ACC112 (cell line): ENCODE measurements around the gene JAKMIP1.

Source experiments
- H2AFZ ChIP-seq: fragments of 200-600 bp; sonication (generic); one replicate; pipeline ENCODE4 v1.6.0; 2017; ENCODE audit warnings: antibody characterized with exemption, low read length; ENCODE audit not compliant: unreplicated experiment
- H3K27ac ChIP-seq: fragments of 200-600 bp; sonication (generic); 2 replicates; pipeline ENCODE4 v1.5.1; 2014; ENCODE audit warnings: low read depth, mild to moderate bottlenecking, antibody characterized with exemption, low read length, moderate library complexity
- H3K27me3 ChIP-seq: fragments of 200-600 bp; sonication (generic); 2 replicates; pipeline ENCODE4 v1.6.1; 2014; ENCODE audit warnings: mild to moderate bottlenecking, antibody characterized with exemption, low read length, moderate library complexity, mixed read lengths; ENCODE audit not compliant: insufficient read depth
- H3K36me3 ChIP-seq: fragments of 200-600 bp; sonication (generic); 2 replicates; pipeline ENCODE4 v1.6.1; 2016; ENCODE audit warnings: mild to moderate bottlenecking, antibody characterized with exemption, low read length, moderate library complexity, mixed read lengths; ENCODE audit not compliant: insufficient read depth
- H3K4me1 ChIP-seq: fragments of 200-600 bp; sonication (generic); one replicate; pipeline ENCODE4 v1.6.1; 2016; ENCODE audit warnings: low read length, mixed read lengths; ENCODE audit not compliant: insufficient read depth, unreplicated experiment, control insufficient read depth
- H3K4me3 ChIP-seq: fragments of 200-600 bp; sonication (generic); 2 replicates; pipeline ENCODE4 v1.5.1; 2014; ENCODE audit warnings: mild to moderate bottlenecking, low read depth, low read length
- H3K79me2 ChIP-seq: fragments of 200-600 bp; sonication (generic); one replicate; pipeline ENCODE4 v1.6.0; 2016; ENCODE audit warnings: low read length; ENCODE audit not compliant: control insufficient read depth, unreplicated experiment, insufficient read depth

The JAKMIP1 gene

DNA sequence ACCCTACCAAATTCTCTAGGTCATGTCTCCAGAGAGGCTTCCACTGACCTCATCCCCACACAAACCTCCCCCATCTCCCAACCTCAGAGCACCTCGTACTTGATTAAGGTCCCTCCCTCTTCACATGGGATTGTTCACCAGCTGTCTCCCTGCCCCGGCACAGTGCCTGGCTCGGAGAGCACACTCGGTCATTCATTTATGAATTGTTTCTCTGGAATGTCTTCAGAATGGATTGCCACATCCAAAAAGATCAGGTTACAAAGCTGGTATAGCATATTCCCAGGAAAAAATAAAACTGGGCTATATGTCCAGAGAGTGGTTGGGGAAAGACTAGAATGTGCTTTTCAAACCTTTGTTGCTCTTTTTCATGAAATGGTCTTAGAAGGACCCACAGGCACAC, 21.6 kb downstream of the JAKMIP1 start:
- no peak overlapping the region for H3K4me3 ChIP-seq
- H3K27ac ChIP-seq = no peak overlapping the region

DNA sequence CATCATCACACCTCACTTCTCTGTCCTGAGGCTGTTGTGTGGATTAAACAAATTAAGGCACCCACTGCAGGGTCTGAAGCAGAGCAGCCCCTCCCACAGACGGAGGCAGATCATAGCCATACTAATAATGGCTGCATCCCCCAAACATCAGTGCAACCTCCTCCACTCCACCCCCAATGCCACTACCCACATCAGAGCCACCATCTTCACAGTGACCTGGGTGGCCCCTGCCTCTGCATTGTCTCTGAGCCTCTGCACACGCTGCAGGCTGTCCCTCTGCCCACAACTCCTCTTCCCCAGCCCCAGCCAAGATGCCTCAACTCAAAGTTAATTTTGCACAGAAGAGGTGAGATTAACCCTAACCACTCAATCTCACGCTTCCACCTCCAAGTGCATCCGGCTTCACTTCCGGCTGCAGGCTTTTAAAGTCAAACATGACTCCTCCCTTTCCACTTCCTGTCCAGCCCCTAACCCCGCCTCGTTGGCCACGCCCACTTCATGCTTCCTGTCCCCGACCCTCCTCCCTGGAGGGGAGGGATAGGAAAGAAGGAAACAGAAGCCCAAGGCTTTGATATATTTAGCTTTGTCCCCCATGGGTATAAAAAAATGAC, 22.7 kb downstream of the JAKMIP1 start:
- H3K27ac ChIP-seq = no peak overlapping the region
- no peaks in the 10 kb centered on the region for H3K27me3 ChIP-seq
- H3K36me3 ChIP-seq = no peaks in the 10 kb centered on the region
- H3K4me3 ChIP-seq = no peak overlapping the region
- no peaks in the 10 kb centered on the region for H3K4me1 ChIP-seq
- H2AFZ ChIP-seq = no peak overlapping the region
- no peaks in the 10 kb centered on the region for H3K79me2 ChIP-seq

More for the DNA sequence above, 21.6 kb downstream of the JAKMIP1 start:
- H2AFZ ChIP-seq = no peak overlapping the region
- H3K4me1 ChIP-seq = no peaks in the 10 kb centered on the region
- H3K27me3 ChIP-seq = peaks cover 1% of the 10 kb centered on the region; the same call in 1 of the 2 replicates
- H3K79me2 ChIP-seq = no peaks in the 10 kb centered on the region
- H3K36me3 ChIP-seq = no peaks in the 10 kb centered on the region

DNA sequence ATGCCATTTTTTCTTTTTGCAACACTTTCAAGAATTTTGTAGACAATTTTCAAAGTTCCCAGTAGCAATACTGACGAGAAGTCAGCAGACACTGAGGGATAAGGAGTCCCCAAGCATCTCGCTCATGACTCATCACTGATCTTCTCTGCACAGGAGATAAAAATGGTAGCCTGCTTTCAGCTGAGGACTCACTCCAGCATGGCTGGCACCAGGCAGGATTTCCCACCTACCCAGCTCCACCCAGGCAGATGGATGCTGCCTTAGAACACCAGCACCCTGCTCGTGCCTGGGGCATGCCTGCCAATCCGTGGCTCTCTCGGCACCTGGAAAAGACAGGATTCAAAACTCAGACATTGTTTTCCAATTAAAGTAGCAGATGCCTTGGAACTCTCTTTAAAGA, 24.9 kb downstream of the JAKMIP1 start:
- Histone ChIP-seq H3K4me1 (no peaks in the 10 kb centered on the region), H3K79me2 (no peaks in the 10 kb centered on the region), H3K27me3 (no peaks in the 10 kb centered on the region), H2AFZ (no peak overlapping the region), H3K36me3 (no peaks in the 10 kb centered on the region), H3K27ac (no peak overlapping the region), H3K4me3 (no peak overlapping the region)

DNA sequence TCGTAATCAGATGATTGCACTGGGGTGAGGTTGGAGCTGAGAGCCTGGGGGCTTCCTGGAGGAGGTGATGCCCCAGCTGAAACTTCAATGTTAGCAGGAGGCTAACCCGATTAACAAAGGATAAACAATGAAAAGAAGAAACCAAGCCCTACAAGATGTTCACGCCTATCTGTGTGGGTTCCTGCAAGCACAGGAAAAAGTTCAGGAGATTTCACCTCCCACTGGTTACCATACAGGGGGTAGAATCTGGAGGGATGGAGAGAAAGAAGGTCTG, 27.5 kb downstream of the JAKMIP1 start:
- no peaks in the 10 kb centered on the region for H3K27me3 ChIP-seq
- H3K36me3 ChIP-seq = no peaks in the 10 kb centered on the region
- H3K4me1 ChIP-seq = no peaks in the 10 kb centered on the region
- H2AFZ ChIP-seq = no peak overlapping the region
- H3K27ac ChIP-seq = no peak overlapping the region
- H3K79me2 ChIP-seq = no peaks in the 10 kb centered on the region
- H3K4me3 ChIP-seq = no peak overlapping the region

DNA sequence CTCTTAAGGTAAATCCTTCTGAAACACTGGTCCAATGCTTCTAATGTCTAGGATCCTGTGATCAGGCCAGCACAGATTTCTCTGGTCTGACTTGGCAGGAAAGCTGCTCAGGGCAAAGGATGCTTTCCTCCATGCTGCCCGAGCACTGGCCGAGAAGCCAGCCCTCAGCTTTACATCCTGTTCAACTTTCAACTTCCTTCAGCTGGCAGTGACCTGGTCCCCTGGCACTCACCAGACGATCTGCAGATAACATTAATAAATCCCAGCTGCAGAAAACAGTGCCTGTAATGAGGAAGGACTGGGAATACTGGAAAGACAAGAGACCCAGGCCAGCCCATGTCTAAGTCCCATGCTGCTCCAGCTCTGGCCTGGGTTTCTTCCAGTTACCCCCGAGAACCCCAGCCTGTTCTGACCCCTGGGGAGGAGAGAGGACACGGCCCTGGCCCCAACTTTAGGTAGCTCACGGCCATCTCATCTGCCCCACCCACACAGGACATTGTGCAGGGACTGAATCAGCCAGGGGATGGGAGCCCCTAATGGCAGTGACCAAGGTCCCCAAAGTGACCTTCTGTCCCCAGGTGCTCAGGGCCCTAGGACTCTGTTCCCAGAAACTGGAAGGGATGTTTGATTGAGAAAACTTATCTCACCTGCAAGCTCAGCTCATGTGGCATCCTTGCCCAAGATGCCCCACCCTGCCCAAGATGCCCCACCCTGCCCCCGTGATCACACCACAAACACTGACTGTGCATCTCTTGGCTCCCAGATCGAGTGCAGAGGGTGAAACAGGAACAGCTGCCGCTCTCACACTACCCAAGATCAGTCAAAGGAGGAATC, 28.0 kb downstream of the JAKMIP1 start:
- Histone ChIP-seq H3K36me3 (no peaks in the 10 kb centered on the region), H3K4me1 (no peaks in the 10 kb centered on the region), H2AFZ (no peak overlapping the region), H3K27me3 (no peaks in the 10 kb centered on the region), H3K27ac (no peak overlapping the region), H3K79me2 (no peaks in the 10 kb centered on the region), H3K4me3 (no peak overlapping the region)

DNA sequence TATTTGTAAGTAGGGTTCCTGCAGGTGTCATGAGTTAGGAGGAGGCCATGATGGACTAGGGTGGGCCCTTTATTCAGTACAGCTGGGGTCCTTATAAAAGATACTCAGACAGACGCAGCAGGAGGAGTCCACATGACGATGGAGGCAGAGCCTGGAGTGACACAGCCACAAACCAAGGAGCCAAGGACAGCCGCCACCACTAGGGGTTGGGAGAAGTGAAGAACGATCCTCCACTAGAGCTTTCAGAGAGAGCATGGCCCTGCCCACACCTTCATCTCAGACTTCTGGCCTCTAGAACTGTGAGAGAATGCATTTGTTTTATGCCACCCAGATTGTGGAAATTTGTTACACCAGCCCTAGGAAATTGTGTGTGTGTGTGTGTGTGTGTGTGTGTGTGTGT, 31.1 kb downstream of the JAKMIP1 start:
- Histone ChIP-seq H3K4me3 (no peak overlapping the region), H3K36me3 (no peaks in the 10 kb centered on the region), H2AFZ (no peak overlapping the region), H3K27ac (no peak overlapping the region), H3K27me3 (no peaks in the 10 kb centered on the region), H3K4me1 (no peaks in the 10 kb centered on the region), H3K79me2 (no peaks in the 10 kb centered on the region)

DNA sequence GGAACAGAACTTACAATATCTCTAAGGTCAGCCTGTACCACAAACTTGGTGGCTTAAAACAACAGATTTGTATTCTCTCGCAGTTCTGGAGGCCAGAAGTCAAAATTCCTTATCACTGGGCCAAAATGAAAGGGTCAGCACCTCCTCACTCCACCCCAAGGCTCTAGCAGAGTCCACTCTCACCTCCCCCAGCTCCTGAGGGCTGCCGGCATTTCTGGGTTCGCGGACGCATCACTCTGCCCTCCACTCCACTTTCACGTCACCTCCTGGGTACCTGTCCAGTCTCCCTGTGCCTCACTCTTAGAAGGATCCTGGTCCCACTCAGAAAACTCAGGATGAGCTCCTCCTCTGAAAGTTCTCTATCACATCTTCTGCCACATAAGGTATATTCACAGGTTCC, 34.6 kb downstream of the JAKMIP1 start:
- Histone ChIP-seq H3K79me2 (no peaks in the 10 kb centered on the region), H3K36me3 (no peaks in the 10 kb centered on the region), H3K27me3 (no peaks in the 10 kb centered on the region), H2AFZ (no peak overlapping the region), H3K27ac (no peak overlapping the region), H3K4me3 (no peak overlapping the region), H3K4me1 (no peaks in the 10 kb centered on the region)

DNA sequence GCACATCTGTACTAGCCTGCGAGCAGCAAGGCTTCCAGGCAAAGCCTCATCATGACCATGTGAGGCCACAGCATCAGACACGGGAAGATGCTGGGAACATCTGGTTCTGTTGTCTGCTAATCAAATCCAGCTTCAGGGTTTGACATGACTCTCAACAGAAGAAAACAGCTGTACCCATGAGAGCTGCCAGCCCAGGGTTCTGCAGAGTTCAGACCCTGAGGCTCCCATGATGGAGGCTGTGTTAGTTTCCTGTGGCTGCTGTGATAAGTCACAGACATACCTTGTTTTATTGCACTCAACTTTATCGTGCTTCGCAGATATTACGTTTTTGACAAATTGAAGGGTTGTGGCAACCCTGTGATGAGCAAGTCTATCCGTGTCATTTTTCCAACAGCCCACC, 37.5 kb downstream of the JAKMIP1 start:
- Histone ChIP-seq H3K79me2 (no peaks in the 10 kb centered on the region), H3K36me3 (no peaks in the 10 kb centered on the region), H2AFZ (no peak overlapping the region), H3K4me3 (no peak overlapping the region), H3K27ac (no peak overlapping the region), H3K27me3 (0 out of 2 replicates have a peak, but pooled peaks cover 6% of the 10 kb centered on the region), H3K4me1 (no peaks in the 10 kb centered on the region)

DNA sequence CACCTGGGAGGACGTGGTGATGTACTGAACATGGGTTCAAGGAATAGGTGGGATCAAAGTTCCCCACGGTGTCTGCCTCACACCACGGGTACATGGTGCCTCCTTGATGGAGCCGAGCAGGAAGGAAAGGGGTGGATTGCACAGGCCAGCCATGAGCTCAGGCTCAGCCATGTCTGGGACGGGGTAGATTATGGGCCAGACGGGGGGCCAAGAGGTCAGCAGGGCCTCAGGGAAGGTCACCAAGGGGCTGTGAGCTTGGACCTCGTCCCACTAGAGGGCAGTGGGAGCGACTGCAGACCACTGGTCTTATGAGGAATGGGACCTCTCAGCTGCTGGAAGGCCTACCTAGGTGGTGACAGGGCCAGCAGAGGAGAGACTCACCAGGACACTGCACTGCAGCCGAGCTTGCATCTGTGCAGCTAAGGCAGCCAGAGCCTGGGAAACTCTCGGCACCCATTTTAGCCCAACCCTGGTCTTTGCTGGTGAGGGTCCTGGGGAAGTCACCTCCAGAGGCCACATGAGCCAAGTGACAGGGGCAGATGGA, 38.4 kb downstream of the JAKMIP1 start:
- H3K27ac ChIP-seq = no peak overlapping the region
- H3K27me3 ChIP-seq = peaks cover 13% of the 10 kb centered on the region; the same call in 1 of the 2 replicates

DNA sequence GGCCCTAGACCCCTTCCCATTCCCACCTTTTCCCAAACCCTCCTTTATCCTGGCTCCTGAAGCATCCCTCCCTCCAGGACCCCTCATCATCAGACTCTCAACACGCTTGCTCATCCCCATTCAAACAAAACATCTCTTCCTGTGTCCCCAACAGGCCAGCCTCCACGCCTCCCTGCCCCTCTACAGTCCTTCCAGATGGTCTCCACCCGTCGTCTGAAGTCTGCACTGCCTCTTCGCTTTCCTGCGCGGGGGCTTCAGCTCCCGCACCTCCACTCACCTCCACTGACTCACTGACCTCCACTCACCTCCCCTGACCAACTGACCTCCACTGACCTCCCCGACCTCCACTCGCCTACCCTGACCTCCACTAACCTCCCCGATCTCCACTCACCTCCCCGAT, 39.8 kb downstream of the JAKMIP1 start:
- Histone ChIP-seq H3K27me3 (peaks cover 18% of the 10 kb centered on the region; the same call in 1 of the 2 replicates), H2AFZ (no peak overlapping the region), H3K36me3 (no peaks in the 10 kb centered on the region)

More for the DNA sequence above, 38.4 kb downstream of the JAKMIP1 start:
- H3K36me3 ChIP-seq = no peaks in the 10 kb centered on the region
- no peaks in the 10 kb centered on the region for H3K4me1 ChIP-seq
- H2AFZ ChIP-seq = no peak overlapping the region
- no peak overlapping the region for H3K4me3 ChIP-seq
- no peaks in the 10 kb centered on the region for H3K79me2 ChIP-seq

DNA sequence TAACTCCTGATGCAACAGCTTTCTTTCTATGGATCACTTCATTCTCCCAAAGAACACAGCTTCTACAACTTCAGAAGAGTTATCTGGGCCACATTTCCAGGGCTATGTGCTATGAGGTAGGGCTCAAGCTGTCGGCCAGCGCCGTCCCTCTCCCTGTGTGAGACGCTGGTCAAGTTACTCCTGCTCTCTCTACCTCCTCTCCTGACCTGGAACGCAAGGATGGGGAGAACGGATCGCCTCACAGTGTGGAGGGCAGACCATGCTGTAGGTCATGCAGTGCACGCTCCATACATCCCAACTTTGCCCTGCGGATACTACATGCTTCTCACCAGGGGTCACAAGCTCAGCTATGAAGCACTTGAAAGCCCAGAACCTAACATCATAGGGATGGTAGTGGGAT, 42.4 kb downstream of the JAKMIP1 start:
- Histone ChIP-seq H3K4me3 (no peak overlapping the region), H3K27ac (no peak overlapping the region), H3K4me1 (no peaks in the 10 kb centered on the region), H3K79me2 (no peaks in the 10 kb centered on the region), H3K27me3 (peaks cover 40% of the 10 kb centered on the region), H2AFZ (no peak overlapping the region), H3K36me3 (no peaks in the 10 kb centered on the region)

More for the DNA sequence above, 39.8 kb downstream of the JAKMIP1 start:
- Histone ChIP-seq H3K4me1 (no peaks in the 10 kb centered on the region), H3K4me3 (no peak overlapping the region), H3K27ac (no peak overlapping the region), H3K79me2 (no peaks in the 10 kb centered on the region)
